HG03457 (cell line): Measurements from ENCODE around the gene UBA7.

ENCODE experiments used
- ATAC-seq: cut with Tn5 transposase; IDR thresholded peaks from one replicate; pipeline ENCODE4 v1.9.1; 2021; ENCODE audit warnings: moderate number of reproducible peaks; ENCODE audit not compliant: unreplicated experiment

The UBA7 gene

DNA sequence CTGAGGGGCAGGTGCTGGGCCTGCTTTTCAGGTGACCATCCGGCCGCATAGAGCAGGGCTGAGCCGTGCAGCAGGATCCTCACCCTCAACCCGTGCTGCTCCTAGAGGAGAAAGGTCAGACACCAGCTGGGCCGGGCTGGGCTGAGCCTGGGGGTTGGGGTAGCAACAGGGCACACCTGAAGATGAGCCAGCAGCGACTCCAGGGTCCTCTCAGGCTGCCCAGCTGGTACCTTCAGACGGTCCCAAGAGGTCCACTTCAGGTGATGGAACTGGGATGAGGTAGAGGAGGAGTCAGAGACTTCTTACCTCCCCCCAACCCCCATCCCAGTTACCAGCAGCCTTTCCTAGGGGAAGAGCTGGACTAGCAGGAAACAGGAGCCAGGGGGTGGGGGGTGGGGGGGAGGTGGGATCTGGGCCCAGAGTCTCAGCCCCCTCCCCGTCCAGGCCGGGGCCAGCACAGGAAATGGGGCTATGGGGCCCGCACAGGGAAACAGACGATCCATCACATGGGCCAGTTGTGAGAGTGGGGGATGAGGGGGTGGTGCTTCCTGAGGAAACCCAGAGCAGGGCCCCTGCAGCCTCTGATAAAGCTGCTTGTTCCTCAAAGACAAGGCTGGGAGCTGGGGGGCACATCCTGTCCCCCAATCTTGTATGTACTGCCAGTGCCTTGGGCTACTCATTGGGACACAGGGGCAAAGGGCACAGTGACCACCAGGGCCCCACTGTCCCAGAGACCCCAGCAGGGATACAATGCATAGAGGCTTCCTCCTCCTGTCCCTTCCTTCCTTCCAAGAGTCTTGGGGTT is 7.7 kb downstream of the UBA7 start:
- no peak for ATAC-seq

DNA sequence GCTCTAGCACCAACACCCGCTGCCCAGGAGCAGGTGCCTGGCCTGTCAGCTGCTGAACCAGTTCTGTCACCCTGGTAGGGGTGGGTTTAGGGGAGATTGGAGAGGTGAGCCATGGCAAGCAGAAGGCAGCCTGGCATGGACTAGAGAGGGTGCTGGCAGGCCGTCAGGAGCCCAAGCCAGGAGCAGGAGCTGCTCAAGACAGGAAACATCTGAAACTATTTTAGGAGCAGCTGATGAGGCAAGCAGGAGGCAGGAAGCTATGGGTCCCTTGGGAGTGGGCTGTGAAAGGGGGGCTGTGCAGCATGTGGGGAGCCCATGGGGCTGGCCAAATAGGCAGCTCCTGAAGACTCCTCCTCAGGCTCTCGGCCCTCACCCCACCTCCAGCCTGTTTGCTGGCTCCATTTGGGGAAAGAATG is 8.4 kb downstream of the UBA7 start:
- ATAC-seq: no peak

DNA sequence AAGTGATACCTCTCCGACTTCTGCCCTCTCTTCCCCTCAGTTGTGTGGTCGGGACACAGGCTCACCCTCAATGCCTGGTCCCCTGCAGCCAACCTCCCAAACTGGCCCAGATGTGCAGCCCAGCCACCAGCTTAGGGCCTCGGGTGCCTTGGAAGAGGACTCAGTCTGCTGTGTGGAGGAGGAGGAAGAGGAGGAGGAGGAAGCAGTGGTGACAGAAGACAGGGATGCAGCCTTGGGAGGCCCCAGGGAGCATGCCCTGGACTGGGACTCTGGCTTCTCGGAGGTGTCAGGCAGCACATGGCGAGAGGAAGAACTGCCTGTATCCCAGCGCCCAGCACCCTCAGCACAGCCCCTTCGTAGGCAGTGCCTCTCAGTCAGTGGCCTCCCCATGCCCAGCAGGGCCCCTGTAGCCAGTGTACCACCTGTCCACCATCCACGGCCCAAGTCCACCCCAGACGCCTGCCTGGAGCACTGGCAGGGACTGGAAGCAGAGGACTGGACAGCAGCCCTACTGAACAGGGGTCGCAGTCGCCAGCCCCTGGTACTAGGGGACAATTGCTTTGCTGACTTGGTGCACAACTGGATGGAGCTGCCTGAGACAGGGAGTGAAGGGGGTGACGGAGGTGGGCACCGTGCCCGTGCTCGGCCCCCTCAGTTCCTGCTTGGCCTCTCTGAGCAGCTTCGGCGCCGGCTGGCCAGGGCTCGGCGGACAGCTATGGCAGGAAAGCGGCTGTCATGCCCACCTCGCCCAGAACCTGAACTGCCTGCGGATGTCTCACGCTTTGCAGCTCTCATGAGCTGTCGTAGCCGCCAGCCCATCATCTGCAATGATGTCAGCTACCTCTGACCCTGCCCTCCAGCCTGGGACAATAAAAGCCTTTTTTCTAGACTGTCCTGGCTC is 9.4 kb downstream of the UBA7 start:
- ATAC-seq: no peak

DNA sequence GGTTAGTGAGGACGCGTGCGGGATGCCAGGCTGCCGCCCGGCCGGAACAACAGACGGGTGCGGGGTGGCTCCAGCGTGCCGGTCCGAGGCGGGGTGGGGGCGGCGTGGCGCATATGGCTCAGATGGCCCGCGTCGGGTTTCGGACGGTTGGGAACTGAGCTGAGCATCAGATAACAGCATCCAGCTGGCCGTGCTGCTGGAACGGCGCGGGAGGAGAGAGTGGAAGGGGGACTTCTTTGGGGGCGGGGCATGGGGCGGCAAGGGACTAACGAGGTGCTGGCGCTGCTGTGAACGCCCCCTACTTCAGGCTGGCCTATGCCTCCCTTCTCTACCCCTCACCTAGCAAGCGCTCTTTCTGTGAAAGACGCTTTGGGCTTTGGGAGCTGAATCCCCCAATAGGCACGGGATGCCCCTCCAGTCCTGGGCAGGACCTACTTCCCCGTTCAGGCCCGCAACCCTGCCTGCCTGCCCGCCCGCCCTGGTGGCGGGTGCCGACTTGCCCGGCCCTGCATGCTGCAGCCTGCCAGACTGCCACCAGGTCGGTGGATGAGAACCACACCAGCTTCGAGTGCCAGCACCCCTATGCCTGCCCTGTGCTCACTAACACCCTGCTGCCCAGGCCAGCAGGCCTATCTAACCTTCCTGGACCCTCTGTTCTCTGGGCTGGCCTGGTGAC is 10.2 kb downstream of the UBA7 start:
- peak; percentile 2 for ATAC-seq

DNA sequence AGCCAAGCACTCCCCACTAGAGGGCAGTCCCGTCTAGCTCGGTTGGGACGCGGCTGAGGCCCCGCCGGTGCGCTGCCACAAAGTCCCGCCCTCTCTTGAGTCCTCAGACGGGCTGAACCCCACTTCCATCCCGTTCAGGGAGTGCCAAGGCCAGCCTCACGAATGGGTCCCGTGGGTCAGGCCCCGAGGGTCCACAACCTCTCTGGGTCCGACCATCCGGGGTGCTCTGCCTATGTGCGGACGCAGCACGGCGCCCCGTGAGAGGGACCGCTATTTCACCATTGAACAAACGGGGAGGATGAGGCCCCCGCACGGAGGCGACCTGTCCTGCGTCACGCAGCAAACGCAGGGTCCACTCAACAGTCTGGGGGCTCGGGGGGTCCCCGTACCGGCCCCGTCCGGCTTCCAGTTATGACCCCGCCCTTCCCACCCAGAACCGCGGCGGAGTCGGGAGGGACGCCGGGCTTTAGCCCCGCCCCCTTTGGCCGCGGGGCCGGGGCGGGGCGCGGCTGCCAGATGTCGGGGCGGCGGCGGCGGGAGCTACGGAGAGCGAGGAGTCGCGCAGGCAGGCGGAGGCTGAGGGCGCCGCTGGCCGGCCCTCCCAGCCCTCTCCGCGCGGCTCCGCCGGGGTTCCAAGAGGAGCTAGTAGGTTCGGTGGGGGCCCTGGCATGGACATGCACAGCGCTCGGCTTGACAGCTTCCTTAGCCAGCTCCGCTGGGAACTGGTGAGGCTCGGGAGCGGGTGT is 10.9 kb downstream of the UBA7 start, which contains the start of gene INKA1:
INKA1 (plus strand) TSS at position 543 of the 746 bp plus-strand sequence; CDS start at position 675, 132 bp downstream.
- ATAC-seq: peak; percentile 45

DNA sequence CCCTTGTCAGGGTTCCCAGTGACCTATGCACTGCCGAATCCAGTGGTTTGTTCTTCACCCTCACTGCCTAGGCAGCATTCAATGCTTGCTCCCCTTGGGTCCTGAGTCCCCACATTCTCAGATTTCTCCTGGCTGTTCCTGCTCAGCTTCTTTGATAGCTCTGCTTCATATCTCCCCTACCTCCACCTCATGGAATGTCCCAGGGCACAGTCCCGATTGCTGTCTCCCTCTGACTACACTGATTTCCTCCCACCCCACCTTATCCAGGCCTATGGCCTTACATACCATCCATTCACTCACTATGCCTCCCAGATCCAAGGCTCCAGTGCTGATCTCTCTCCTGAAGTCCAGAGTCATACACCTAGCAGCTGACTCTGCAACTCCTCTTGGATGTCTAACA is 12.6 kb downstream of the UBA7 start:
- ATAC-seq: no peak

DNA sequence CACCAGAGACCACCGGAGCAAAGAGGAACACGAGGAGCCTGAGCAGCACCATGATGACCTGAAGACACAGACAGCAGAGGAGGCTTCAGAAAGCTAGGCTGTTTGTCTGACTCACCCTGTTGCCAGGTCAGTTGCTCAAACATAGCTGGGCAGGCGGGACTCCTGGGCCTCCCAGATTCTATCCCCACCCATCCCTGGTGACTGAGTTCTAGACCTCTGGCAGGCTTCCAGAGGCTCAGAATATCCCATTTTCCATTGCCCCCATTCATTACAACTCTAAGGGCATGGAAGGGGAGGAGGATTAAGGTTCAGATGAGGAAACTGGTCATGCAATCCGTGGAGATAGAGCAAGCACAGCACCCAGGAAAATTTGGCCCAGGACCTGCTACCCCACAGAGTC is 14.0 kb downstream of the UBA7 start, which contains the start of gene CDHR4:
CDHR4 (minus strand) TSS at position 113 of the 400 bp plus-strand sequence; CDS start at position 52, 61 bp downstream.
- ATAC-seq: no peak

DNA sequence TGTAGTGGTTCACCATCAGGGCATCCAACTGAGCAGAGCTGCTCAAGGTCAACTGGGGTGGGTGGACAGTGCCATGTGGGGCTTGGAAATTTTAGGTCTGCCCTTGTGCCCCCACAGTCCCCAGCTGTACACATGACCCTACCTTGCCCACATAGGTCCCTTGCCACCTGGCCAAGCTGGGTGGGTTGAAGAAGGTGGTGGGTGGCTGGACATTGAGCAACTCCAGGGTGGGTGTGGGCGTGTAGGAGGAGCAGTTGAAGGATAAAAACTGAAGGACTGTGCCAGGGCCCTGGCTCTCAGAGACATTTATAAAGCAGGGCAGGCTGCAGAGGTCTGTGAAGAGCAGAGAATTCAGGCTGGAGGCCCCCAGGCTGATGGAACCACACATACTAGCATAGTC is 14.6 kb downstream of the UBA7 start:
- no peak for ATAC-seq

DNA sequence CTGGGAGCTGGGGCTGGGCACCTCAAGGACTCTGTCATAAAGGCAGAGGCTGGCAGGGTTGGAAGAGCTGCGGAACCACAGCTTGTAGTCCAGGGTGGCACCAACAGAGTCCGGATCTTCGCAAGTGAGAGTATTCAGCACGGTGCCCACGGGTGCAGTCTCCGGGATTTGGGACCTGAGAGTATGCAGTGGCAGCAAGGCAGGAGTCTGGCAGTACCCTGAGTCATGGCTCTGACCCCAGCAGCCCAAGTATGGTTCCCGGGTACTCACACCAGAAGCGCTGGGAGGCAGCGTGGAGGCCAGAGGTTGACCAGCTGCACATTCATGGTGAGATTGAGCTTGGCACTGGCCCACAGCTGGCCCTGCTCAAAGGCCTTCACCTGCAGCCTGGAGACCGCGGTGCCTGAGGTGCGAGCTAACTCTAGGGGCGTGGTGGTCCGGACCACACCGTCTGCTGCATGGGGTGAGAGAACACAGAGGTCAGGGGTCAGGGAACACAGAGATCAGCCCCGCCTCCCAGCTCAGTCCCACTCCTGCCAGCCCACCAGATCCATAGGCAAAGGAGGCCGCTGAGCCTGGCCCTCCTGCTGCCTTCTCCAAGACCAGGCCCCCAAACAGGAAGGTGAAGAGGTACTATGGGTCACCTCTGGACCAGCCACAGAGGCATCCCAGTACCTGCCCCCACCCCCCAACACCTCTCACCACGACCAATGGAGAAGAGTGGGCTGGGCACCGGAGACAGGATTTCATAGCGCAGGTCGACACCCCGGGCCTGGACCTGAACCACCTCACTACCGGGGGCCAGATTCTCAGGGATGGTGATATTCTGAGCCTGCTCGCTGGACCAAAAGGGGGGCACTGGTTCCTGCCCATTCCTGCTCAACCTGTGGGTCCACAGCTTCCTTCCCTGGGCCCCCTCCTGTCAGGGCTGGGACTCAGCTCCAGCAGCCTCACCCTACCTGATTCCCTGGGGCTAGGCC is 18.5 kb downstream of the UBA7 start:
- ATAC-seq: no peak

DNA sequence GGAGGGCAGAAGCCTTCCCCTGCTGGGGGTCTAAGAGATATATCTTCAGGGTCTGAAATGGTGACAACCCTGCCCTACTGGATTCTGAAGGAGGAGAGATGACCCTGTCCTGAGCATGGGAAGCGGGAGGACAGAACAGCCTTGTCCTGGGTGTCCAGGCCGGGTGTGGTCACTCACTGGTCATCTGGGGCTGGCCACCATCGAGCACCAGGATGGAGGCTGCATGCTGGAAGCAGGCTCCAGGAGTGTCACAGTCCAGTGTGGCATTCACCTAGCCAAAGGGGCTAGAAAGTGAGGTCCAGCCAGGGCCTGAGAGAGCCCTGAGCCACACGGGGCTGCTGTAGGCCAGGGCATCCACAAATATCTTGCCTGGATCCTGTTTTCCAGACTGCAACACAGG is 19.3 kb downstream of the UBA7 start:
- no peak for ATAC-seq

DNA sequence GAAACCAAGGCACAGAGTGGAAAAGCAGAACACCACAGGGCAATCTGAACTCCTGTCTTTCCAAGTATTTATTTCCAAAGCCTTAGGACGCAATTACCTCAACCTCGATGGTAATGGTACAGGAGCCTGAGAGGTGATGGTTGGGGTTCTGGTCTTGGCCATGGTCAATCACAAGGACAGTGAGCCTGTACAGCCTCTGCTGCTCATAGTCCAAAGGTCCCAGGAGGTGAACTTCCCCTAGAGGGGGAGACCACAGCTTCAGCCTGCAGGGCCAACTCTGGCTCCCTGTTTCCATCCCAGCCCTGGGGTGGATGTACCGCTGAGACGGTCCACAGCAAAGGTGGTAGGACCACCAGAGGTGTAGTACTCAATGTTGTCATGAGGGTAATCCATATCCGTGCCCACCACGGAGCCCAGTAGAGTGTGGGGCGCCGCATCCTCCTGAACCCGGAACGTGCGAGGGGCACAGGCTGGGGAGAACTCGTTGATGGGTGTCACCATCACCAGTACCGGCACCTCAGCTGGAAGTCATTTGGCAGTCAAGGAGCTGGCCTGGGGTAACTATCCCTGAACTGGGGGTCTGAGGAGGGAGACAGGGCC is 20.2 kb downstream of the UBA7 start:
- ATAC-seq: no peak

DNA sequence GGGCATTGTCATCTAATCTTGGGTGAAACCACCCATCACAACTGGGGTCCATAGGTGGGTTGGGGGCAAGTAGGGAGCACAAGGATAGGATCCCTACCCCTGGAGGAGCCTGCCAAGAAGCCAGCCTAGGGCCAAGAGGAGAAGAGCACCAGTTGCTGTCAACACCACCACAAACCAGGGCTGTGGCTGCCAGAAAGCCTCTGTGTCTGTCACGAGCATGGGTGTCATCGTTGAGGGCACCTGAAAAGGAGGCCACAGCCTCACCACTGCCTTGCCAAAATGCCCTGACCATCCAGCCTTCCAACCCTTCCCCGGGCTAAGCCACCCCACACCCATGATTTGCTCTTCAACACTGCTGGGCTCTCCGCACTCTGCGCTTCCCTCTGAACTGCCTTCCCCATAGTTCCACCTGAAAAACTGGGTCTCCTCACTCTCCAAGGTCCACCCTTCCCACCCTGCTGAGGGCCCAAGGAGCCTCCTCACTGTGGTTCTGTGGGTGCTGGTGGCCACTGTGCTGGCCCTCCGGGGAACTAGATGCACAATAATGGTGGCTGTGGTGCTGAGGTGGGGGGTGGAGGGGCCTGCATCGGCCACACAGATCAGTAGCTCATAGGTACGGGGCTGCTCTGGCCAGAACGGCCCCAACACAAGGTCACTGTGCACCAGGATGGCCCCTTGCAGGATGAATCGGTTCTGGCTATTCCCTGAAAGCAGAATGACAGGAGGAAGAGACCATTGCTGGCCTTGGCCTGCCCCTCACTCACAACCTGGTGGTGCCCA is 21.2 kb downstream of the UBA7 start:
- ATAC-seq: no peak

DNA sequence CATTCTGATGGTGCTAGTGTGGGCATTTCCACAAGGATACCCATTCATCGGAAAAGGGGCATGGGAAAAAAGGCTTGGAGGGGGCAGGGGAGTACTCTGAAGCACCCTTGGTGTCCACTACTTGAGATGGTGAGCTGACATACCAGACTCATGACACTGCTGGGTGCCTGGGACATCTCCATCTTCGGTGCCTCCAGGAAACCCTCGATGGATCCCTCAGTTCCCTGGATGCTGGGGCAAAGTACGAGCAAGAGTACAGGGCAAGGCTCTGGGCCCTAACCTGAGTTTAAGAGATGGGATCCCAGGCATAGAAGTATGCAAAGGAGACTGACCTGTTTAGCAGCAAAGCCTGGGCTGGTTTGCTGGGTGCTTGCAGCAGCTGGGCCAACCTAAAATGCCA is 22.2 kb downstream of the UBA7 start:
- ATAC-seq: no peak

DNA sequence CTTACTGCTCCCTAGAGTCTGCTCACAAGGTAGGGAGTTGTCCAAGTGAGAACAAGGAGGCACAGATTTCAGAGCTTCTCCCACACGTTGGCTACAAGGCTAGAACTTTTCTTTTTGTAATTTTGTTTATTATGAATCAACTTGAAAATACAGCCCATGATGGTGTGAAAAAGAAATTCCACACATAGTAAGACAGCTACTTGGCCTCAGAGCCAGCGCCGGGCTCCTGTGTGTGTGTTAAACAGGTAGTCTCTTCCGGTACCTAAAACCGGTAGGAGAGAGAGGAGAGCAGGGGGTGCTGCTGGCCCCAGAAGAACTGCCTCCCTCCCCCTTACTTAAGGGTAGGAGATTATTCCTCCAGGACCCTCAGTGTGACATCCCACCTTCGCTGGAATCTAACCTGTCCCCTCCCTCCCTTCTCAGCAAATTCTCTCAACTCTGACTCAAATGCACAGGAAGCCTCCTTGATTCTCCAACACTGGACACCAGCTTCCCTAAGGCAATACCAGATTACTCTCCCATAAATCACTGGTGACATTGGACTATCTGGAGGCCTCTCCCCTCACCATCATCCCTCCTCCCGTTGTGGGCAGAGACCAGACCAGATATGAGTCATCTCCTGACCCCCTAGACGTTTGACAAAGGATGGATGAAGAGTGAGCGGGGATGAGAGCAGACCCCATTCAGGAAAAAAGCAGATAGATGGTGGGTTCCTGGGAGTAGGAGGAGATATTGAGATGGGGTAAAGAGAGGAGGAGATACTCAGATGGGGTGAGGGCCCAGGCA is 22.9 kb downstream of the UBA7 start:
- ATAC-seq: no peak

DNA sequence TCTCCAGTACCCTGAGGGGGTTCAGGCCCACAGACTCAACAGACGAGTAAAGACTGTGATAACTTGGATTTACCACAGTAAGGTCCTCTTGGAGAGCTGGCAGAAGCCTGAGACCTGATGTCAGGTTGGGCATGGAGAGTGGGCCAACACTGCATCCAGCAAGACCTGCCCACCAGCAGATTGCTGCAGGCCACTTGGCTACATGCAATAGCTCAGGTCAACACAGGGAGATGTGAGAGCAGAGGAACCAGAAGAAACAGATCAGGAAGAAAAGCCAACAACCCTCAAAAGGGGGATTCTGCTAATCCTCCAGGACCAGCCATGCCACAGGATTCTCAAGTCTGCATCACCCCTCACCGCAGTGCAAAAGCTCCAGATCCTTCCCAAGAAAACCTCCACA is 25.7 kb downstream of the UBA7 start:
- no peak for ATAC-seq

DNA sequence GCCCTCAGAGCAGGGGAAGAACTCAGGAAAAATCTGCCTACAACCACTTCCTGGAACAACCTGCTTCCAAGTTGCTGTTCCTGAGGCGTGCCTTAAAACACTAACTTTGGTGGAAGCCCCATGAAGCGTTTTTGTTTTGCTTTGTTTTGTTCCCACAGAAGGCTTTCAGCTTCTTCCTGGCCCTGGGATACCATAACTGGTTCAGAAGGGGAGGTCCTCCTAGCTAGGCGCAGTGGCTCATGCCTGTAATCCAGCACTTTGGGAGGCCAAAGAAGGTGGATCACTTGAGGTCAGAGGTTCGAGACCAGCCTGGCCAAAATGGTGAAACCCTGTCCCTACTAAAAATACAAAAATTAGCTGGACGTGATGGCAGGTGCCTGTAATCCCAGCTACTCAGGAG is 26.2 kb downstream of the UBA7 start:
- ATAC-seq: no peak

DNA sequence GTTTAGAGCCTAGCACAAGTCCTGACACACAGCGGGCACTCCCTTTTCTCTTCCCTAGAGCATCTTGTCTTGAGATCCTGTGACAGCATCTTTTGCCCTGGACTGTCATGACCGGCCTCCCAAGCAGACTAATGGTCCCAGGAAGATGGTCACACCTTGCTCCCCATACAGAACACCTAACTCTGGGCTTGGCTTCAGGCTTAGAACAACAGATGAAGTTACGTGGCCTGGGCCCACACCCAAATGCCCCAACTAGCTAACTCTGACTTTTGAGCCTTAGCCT is 26.6 kb downstream of the UBA7 start:
- ATAC-seq: no peak
